NOMO-1 treated with DMSO at 0.1 percent for 48 hours (cell line): ENCODE results near the gene WDR91.
"Not testable (repeated sequence)": the region's sequence is repeated elsewhere in the genome, so short reads cannot be mapped to it uniquely, and the experiment has no call there.

Experiments used
- DNase-seq: peaks from one replicate; lab custom pipeline; 2025; ENCODE audit not compliant: unreplicated experiment; lab: John Stamatoyannopoulos, UW

Gene WDR91

DNA sequence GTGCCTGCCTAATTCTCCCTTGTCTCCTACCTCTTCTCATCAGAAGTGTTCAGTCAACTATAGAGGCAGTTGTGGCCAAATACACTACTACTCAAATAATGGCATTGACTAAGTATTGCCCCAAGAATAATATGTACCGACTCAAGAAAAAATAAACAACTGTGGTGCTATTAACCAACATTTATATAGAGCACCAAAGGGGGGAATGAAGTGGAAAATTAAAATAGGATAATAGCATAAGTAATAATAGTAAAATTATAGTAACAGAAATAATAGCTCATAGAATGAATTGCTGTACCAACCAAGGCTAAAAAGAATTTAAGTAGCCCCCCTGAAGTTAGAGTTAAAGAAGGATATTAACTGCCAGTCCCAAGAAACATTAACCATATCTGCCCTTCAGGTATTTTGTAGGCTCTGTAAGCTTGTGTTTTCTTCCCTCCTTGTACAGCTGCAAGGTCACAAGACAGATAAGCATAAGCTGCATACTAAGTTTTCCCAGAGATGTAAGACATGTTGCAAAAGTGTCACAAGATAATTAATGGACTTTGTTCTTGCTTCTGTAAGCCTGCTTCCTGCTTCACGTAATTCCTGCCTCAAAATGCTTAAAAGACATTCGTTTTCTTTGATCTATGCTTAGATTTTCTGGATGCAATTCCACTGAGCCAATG is 29.9 kb downstream of the WDR91 start:
- DNase-seq, result no peak

DNA sequence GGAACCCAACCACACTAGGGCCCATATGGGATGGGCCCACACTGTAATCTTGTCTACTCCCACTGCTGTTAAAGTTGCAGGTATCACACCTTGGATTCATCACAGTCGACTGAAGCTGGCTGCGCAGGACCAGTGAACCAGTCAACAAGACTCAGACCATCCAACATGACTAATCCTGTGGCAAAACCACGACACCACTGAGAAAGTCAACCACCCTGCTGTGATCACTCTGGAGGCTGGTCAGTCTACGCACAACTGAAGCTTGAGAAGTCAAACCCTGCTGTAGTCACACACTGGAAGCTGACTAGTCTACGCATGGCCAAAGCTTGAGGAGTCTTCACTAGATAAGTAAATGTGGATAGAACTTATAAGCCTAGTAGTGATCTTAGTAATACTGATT is 31.2 kb downstream of the WDR91 start:
- no peak for DNase-seq

DNA sequence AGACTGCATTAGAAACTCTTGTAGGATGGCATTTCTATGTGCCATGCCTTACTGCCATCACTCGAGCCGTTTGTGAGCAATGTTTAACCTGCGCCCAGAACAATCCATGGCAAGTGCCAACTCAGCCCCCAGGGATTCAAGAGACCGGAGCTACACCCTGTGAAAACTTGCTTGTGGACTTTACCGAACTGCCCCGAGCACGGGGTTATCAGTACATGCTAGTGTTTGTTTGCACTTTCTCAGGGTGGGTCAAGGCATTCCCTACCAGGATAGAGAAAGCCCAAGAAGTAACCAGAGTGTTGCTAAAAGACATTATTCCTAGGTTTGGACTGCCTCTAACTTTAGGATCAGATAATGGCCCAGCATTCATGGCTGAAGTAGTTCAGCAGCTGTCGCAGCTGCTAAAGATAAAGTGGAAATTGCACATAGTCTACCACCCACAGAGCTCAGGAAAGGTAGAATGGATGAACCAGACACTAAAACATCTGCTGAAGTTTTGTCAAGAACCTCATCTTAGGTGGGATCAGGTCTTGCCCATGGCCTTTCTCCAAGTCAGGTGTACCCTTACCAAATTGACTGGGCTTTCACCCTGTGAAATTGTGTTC is 31.9 kb downstream of the WDR91 start:
- no peak for DNase-seq

DNA sequence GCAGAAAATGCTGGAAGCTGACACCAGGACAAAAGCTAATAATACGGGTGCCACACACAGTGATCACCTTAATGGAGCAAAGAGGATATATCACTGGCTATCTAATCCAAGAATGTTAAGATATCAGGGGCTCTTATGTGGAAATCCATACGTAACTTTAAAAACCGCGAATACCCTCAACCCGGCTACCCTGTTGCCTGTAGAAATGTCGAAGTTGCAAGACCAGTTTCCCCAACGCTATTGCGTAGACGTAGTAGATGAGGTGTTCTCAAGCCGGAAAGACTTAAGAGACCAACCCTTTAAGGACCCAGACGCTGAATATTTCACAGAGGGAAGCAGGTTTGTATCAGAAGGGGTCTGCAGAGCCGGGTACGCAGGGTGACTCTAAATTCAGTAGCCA is 33.0 kb downstream of the WDR91 start:
- no peak for DNase-seq

DNA sequence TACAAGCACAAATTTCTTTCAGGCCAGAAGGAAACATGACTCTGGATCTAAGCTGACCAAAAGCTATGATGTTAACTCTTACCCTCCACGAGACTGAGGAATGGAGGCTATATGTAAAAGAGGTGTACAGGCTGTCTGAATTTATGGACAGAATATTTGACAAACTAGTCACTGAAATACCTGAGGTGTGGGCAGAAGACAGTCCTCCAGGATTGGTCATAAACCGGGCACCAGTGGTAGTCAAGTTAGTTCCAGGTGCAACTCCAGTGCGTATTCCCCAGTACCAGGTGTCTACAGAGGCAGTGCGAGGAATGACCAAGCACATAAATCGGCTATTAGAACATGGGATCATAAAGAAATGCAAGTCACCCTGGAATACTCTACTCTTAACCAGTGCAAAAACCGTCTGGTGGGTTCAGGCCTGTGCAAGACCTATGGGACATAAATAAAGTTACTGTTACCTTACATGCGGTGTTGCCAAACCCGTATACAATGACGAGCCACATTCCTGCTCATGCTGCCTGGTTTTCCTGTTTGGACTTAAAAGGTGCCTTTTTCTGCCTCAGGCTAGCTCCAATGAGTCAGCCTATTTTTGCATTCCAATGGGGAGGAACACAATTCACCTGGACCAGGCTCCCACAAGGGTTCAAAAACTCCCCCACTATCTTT is 34.2 kb downstream of the WDR91 start:
- no peak for DNase-seq

DNA sequence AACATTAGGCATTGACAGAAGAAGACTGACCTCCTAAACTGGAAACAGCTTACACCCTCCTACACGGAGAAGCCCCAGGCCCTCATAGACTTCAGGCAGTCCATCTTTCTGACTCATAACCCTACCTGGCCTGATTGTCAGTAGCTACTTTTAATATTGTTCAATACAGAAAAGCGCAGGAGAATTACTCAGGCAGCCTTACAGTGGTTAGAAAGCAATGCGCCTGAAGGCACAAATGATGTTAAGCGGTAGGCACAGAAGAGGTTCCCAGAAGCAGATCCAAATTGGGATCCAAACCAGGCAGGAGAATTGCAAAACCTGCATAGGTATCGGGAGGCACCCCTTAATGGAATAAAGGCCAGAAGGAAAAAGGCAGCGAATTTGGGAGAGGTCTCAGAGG is 35.4 kb downstream of the WDR91 start:
- DNase-seq, result no peak

DNA sequence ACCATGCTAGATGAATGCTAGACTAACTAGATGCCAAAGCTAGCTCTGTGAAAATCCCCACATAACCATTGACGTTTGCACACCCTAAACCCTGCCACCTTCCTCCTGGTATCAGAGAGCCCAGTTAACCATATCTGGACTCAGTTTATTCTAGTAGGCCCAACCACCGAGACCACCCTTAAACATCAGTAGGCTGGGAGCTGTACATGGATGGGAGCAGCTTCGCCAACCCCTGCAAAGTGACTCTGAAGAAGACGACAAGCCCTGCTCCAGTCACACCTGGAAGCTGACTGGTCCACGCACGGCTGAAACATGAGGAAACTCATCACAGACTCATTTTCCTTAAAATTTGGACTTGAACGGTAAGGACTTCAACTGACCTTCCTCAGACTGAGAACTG is 36.4 kb downstream of the WDR91 start:
- no peak for DNase-seq

DNA sequence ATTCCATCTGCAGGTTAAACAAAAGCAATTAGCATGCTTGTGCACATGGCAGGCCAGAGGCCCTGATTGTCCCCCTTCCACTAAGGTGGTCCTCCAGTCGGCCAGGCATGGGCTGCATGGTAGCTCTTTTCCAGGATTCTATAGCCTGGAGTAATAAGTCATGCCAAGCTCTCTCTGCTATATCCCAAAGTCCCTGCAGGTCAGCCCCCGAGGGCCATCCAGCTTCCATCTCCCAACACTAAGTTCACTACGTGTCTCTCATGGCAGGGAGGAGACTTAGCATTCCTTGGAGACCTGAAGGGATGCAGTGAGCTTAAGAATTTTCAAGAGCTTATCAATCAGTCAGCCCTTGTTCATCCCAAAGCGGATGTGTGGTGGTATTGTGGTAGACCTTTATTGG is 37.4 kb downstream of the WDR91 start:
- DNase-seq, result not testable (repeated sequence)

DNA sequence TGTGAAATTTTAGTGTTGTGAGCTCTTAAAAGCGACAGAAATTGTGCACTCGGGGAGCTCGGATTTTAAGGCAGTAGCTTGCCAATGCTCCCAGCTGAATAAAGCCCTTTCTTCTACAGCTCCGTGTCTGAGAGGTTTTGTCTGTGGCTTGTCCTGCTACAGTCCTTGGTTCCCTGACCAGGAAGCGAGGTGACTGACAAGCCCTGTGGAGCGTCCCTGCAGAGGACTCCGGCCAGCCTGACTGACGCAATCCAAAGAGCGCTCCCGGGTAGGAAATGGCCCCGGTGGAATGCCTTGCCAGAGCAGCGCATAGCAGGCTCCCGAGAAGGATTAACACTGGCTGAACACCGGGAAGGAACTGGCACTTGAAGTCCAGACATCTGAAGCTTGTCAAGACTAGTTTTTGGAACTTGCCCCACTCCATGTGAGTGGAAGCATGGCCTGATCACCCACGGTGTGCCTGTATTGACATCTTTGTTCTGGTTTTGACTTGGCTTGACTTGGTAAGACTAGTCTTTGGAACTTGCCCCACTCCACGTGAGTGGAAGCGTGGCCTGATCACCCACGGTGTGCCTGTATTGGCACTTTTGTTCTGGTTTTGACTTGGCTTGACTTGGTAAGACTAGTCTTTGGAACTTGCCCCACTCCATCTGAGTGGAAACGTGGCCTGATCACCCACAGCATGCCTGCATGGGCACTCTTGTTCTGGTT is 39.6 kb downstream of the WDR91 start:
- not testable (repeated sequence) for DNase-seq

DNA sequence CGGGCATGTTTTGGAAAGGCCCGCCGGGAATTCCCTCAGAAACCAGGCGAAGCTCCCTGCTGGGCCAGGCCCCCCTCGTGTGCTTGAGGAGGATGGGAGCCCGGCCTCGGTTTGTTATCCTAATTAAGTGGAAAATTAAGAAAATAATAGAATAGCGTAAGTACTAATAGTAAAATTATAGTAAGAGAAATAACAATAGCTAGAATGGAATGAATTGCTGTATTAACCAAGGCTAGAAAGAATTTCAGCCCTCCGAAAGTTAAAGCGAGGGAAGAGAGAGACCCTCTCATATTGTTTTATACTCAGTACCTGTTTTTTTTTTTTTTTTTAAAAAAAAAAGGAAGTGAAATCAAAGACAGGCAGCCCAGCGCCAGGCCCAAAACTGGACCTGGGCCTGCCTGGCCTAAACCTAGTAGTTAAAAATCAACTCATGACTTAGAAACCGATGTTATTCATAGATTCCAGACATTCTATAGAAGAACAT is 40.3 kb downstream of the WDR91 start:
- not testable (repeated sequence) for DNase-seq

DNA sequence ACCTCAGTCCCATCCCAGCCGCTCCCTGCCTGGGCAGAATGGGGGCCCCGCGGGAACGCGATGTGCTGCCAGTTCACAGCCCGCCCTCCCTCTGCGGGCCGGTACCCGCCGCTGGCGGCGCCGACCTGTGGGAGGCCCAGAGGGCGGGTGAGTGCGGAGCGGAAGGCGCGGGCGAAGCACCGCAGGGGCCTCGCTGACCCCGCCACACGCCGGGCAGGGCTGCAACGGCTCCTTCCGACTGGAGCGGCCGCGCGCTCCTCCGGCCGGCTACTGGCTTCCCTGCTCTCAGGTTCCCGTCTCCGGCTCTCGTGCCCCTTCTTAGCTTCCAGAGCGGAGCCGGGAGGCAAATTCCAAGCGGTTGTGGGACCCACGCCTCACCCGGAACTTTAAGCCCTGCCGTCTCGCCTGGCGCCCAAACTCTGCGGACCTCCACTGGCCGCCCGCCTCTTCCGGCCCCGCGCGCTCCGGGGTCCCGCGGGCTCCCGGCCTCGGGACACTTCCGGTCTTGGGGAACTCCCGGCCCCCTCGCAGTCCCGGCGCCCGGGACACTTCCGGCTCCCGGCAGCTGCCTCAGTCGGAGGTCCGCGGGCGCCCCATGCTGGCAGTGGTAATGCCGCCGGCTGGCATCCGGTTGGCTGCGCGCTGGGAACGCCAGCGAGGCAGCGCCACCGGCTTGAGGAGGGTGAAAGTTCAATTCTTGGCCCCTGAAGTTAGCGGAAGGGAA is 40.9 kb downstream of the WDR91 start, which contains the start of gene CYREN:
Gene CYREN, minus strand, starts transcription at position 434 of the 724 bp plus-strand sequence. CDS start 1,785 bp downstream, outside the sequence.
- DNase-seq, result peak; percentile 77

DNA sequence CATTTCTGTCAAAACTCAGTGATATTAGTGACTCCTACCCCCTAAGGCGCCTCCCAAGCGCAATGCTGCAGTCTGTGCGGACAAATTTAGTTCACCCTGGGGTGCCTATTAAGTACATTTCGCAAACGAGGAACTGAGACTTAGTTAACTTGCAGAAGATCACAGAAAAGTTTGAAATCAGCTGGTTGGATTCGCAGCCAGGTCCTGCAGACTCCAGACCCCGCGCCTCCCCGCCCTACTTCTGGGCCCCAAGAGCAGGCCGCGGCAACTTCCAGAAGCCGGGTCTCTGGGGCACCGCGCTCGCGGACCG is 41.4 kb downstream of the WDR91 start:
- peak; percentile 50 for DNase-seq

DNA sequence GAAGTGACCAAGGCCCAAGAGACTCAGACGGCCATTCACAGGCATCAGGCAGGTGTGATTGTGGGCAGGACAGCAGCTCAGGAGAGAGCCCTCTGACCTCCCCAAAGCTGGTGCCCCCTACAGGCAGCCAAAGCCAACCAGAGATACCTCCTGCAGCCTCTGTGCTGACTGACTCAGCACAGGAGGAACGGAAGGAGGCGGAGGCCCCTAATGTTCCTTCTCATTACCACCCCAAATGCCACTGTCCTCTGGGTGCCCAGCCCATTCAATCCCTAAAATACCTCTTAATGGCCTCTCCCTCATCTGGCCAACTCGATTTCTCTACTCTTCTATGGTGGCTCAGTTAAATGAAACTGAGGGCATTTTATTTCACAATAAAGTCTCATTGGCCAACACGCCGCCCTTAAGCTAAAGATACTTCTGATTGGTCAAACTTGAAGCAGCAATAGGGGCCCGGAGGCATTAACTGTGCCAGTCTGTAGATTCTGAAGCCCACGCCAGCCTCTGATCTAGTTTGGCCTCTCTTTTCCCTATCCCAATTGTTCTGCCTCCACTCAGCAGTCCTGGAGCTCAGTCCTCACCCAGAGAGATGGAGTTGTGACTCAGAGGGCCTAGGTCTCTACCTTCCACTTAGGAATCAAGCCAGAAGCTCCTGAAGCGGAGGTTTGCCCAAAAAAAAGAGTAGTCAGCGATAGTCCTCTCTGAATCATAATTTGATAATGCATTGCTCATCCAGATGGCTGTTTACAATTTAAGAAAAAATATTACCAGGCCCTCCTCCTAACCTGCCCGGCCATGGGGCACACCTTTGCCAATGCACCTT is 42.0 kb downstream of the WDR91 start:
- peak; percentile 30 for DNase-seq

DNA sequence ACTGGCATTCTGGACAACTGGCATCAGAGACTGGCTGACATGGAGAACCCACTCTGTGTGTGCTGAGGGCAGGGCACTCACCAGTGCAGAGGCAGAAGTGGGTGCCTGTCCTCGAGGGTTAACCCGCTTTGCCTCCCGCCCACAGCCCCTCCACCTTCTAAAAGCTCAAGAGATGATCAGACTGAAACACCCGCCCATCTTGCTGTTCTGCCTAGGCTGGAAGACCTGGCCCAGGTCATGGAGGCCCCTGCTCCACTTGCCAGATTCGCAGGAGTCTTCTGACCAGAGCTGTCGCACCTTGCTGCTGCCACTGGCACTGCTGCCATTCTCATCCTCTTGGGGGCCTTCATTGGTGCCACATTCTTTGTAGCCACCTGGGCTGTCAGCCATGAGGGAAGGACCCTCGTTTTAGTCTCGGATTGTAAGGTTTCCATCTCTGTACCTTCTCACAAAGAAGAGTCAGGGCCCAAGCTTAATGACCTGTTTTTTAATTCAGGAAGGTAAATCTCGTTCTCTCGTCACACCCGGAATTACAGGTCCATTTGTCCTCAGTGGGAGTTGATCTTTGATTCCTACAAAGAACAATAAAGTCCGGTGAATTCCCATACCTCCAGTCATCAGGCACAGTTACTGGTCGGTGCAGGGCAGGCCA is 42.7 kb downstream of the WDR91 start:
- no peak for DNase-seq

DNA sequence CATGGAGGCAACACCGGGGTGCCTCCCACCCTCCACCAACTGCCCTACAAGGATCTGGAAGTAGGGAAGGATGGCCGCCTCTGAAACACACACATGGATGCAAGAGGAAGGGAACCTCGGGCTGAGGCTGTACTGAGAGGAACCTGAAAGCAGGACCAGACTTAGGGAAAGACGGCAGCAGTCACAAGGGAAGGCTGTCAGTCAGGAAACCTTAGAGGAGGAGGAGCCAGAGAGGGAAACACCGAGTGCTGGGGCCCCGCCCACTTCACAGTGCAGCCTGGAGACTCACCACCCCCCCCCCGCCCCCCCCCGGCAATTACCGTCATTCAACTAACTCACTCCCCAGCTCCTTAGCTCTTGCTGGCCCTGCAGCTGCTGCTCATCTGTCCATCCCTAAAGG is 43.3 kb downstream of the WDR91 start:
- DNase-seq, result no peak

DNA sequence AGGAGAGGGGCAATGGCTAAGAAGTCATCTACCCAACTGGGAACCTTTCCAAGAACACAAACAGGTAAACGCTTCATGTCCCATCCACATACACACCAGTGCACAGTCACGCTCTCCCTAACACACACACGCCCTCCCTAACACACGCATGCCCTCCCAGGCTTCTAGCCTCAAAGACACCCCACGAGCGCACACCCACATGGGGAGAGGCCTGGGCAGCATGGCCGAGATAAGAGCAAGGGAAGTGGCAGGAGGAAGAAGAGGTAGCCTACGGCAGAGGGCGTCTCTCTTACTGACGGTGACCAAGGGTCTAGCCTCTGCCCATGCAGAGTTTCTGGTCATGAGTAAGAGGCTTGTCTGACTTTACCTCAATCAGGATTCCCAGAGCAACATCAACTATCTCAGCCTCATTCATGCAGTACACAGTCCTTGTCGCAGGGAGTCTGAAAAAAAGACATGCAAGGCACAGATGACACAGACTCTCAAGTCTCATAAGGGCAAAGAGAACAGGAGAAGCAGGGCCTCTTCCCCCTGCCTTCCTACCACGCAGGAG is 43.9 kb downstream of the WDR91 start:
- DNase-seq, result no peak

DNA sequence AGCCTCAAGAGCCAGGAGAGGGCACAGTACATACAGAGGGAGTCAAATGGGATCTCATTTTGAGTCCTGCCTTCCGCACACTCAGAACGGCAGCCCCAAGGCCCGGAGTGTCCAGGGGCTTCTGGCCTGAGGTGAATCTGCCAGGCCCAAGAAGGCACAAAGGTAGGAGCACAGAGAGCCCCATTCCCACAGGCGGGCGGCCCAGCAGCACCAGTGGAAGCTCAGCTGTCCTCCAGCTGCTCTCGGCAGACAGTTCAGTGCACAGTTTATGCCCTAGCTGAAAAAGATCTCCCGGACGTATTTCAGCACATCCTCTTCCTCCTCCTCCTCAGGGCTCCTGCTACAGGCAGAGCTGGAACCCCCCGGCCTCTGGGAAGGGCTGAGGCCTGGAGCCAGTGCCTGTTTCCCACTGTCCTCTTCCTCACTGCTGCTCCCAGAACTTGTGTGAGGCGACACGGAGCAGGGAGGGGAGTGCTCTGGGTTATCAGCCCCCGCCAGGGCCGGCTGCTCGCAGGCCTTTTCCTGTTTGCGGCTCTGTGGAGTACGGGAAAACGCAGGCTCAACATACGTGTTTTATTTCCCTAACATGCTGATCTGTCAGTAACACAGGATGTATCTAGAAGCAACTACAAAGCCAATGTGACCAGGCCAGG is 44.9 kb downstream of the WDR91 start:
- DNase-seq, result no peak

DNA sequence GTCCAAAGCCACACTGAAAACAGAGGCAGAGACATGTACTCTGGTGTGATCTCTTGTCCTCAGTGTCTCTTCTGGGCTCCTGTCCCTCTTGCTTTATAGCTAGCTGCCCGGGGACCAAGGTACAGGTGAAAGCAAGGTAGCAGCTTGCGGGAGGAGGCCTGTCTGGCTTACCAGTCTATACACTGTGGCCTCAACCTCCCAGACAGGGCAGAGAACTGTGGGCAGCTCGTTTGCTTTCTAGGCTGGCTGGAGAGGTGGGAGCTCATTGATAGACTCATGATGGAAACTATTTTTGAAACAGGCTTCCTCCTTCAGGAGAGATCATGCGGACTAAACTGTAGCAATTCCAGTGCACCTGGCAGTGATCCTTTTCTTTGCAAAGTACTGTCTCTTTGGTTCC is 45.5 kb downstream of the WDR91 start:
- DNase-seq, result no peak
